GM12892 (cell line): Measurements from ENCODE around the gene ATXN7L2.

Experiments
- POLR2A ChIP-seq: IDR thresholded peaks from 2 replicates; pipeline ENCODE4 v1.6.1; 2011; ENCODE audit warnings: low read depth, low read length, control low read depth
- POLR2AphosphoS5 ChIP-seq: IDR thresholded peaks from 2 replicates; pipeline ENCODE4 v1.6.1; 2011; ENCODE audit warnings: low read depth, low read length, control low read depth
- TAF1 ChIP-seq: IDR thresholded peaks from 2 replicates; pipeline ENCODE4 v1.6.1; 2011; ENCODE audit warnings: low read depth, mild to moderate bottlenecking, control low read depth, low read length, borderline replicate concordance

DNA sequence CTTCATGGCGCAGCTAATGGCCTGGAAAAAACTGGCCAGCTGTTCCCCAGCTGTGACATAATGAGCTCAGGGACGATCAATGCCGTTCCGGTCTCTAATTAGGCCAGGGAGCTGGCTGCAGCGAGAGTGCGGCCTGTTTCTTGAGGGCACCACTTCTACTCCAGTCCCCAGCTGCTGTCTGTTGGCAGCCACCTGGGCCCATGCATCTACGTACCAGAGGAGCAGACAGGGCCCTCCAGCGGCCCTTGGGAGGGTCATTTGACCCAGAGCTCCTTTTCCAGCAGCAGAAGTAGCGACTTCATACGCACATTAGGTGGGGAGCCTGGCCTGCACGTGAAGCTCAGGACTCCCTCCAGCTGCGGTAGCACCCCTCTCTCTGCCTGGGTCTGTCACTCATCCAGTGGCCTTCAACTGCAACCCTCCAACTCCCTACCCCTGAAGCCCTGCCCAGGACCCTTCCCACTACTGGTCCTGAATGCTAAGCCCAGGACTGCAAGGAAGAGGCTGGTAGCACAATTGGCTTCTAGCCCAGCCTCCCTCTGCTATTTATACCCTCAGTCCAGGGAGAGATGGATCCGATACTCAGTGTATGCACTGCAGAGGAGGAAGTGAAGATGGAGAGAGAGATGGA, 46.9 kb downstream of the ATXN7L2 start:
- TF ChIP-seq TAF1 = no peak
- no peak for TF ChIP-seq POLR2AphosphoS5
- no peak for TF ChIP-seq POLR2A
